KMS-11 (cell line): ENCODE results near the gene SLC2A13.

ENCODE experiments used
- H2AFZ ChIP-seq: fragments of 200-600 bp; sonication (generic); 2 replicates; pipeline ENCODE4 v1.6.1; 2016; ENCODE audit warnings: antibody characterized with exemption, mixed run types, low read depth
- H3K27ac ChIP-seq: fragments of 200-600 bp; sonication (generic); 2 replicates; pipeline ENCODE4 v1.6.1; 2016; ENCODE audit warnings: mild to moderate bottlenecking, mixed run types
- H3K27me3 ChIP-seq: fragments of 200-600 bp; sonication (generic); 2 replicates; pipeline ENCODE4 v1.6.1; 2017; ENCODE audit warnings: mild to moderate bottlenecking, low read depth, mixed run types, moderate library complexity; ENCODE audit not compliant: insufficient read depth
- H3K36me3 ChIP-seq: fragments of 200-600 bp; sonication (generic); 2 replicates; pipeline ENCODE4 v1.6.1; 2017; ENCODE audit warnings: mild to moderate bottlenecking, mixed run types; ENCODE audit not compliant: insufficient read depth
- H3K4me1 ChIP-seq: fragments of 200-600 bp; sonication (generic); 2 replicates; pipeline ENCODE4 v1.6.1; 2016; ENCODE audit warnings: mild to moderate bottlenecking, low read depth, mixed run types; ENCODE audit not compliant: poor library complexity, severe bottlenecking
- H3K4me2 ChIP-seq: fragments of 200-600 bp; sonication (generic); 2 replicates; pipeline ENCODE4 v1.7.0; 2016; ENCODE audit warnings: mild to moderate bottlenecking, mixed run types
- H3K4me3 ChIP-seq: fragments of 200-600 bp; sonication (generic); IDR thresholded peaks from 2 replicates; pipeline ENCODE4 v1.6.1; 2017; ENCODE audit warnings: low read depth, low read length, mixed read lengths; ENCODE audit not compliant: insufficient read depth
- H3K79me2 ChIP-seq: fragments of 200-600 bp; sonication (generic); 2 replicates; pipeline ENCODE4 v1.6.1; 2016; ENCODE audit warnings: low read depth, mixed run types; ENCODE audit not compliant: insufficient read depth
- H3K9ac ChIP-seq: fragments of 200-600 bp; sonication (generic); 2 replicates; pipeline ENCODE4 v1.6.1; 2016; ENCODE audit warnings: mild to moderate bottlenecking, mixed run types
- H4K20me1 ChIP-seq: fragments of 200-600 bp; sonication (generic); 2 replicates; pipeline ENCODE4 v1.6.1; 2016; ENCODE audit warnings: mild to moderate bottlenecking, mixed run types; ENCODE audit not compliant: insufficient read depth
- TF ChIP-seq, protein P1 (sequence below): fragments of 200-600 bp; sonication (generic); conservative IDR thresholded peaks from 2 replicates; pipeline ENCODE4 v1.6.1; 2017; ENCODE audit warnings: low read depth, mild to moderate bottlenecking, antibody characterized with exemption, low read length, moderate library complexity, mixed read lengths

Gene SLC2A13

DNA sequence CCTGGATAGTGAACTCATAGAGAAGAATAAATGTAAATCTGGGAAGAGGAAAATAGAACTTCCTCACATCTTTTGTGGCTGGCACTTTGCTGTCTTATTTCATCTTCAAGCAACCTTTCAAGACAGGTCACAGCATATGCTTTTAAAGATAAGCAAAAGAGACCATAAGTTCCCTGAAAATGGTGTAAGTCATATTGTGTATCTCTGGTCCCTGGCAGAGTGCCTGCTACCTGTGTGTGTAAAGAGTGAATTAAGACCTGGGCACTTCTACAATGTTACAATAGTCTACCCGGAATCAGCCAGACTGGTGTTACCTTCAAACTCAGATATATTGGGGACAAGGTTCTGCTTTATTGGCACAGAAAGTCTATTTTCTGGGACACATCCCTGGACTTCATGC is 168.8 kb downstream of the SLC2A13 start:
- Histone ChIP-seq H3K27ac (no peak overlapping the region), H3K9ac (no peak overlapping the region), H2AFZ (no peak overlapping the region), H3K79me2 (no peaks in the 10 kb centered on the region), H3K4me2 (no peak overlapping the region), H4K20me1 (no peaks in the 10 kb centered on the region), H3K36me3 (no peaks in the 10 kb centered on the region), H3K4me3 (no peak overlapping the region), H3K4me1 (no peaks in the 10 kb centered on the region), H3K27me3 (no peaks in the 10 kb centered on the region)
- TF ChIP-seq, protein P1, sequence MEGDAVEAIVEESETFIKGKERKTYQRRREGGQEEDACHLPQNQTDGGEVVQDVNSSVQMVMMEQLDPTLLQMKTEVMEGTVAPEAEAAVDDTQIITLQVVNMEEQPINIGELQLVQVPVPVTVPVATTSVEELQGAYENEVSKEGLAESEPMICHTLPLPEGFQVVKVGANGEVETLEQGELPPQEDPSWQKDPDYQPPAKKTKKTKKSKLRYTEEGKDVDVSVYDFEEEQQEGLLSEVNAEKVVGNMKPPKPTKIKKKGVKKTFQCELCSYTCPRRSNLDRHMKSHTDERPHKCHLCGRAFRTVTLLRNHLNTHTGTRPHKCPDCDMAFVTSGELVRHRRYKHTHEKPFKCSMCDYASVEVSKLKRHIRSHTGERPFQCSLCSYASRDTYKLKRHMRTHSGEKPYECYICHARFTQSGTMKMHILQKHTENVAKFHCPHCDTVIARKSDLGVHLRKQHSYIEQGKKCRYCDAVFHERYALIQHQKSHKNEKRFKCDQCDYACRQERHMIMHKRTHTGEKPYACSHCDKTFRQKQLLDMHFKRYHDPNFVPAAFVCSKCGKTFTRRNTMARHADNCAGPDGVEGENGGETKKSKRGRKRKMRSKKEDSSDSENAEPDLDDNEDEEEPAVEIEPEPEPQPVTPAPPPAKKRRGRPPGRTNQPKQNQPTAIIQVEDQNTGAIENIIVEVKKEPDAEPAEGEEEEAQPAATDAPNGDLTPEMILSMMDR, result no peak

DNA sequence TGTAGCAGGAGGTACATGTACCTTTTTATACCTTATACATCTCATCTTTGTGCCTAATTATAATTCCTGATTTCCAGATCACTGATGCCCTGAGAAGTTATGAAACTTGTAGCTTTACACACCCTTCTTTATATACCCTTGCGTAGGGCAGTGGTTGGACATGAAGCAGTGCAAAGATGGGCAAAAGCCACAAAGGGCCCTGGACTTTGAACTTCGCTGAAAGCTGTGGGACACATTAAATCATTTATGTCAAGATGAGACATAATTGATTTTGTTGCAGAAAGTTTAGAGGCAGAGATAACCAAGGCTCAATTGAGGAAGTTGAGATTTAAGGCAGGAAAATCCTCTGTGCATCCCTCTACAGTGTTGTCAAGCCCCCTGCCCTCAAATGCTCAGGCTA is 170.0 kb downstream of the SLC2A13 start:
- Histone ChIP-seq H3K9ac (no peak overlapping the region), H3K36me3 (no peaks in the 10 kb centered on the region), H3K27me3 (no peaks in the 10 kb centered on the region), H3K27ac (no peak overlapping the region), H2AFZ (no peak overlapping the region), H3K79me2 (no peaks in the 10 kb centered on the region), H4K20me1 (no peaks in the 10 kb centered on the region), H3K4me2 (no peak overlapping the region), H3K4me3 (no peak overlapping the region), H3K4me1 (no peaks in the 10 kb centered on the region)
- TF ChIP-seq, protein P1, result no peak

DNA sequence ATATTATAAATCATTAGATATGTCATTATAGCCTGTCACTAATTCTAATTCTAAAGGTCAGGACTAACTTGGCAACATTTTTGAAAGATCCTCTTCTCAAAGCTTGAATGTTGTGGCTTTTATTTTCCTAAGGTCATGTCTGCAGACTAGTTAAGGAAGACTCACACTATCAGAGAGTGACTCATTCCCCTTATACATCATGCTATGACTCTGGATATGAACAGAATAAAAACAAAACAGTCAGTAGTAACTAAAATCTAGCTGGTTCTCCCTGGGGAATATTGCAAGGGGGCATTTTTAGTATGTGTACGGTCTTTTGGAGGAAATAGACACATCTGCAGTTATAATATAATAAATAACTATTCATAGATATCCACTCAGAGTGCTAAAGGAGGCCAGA is 170.6 kb downstream of the SLC2A13 start:
- H3K4me2 ChIP-seq, result no peak overlapping the region
- H3K27ac ChIP-seq, result no peak overlapping the region
- H3K36me3 ChIP-seq, result no peaks in the 10 kb centered on the region
- H3K9ac ChIP-seq, result no peak overlapping the region
- no peaks in the 10 kb centered on the region for H4K20me1 ChIP-seq
- no peaks in the 10 kb centered on the region for H3K27me3 ChIP-seq
- H3K4me3 ChIP-seq, result no peak overlapping the region
- no peaks in the 10 kb centered on the region for H3K79me2 ChIP-seq
- TF ChIP-seq, protein P1, result no peak
- H2AFZ ChIP-seq, result no peak overlapping the region
- H3K4me1 ChIP-seq, result no peaks in the 10 kb centered on the region

DNA sequence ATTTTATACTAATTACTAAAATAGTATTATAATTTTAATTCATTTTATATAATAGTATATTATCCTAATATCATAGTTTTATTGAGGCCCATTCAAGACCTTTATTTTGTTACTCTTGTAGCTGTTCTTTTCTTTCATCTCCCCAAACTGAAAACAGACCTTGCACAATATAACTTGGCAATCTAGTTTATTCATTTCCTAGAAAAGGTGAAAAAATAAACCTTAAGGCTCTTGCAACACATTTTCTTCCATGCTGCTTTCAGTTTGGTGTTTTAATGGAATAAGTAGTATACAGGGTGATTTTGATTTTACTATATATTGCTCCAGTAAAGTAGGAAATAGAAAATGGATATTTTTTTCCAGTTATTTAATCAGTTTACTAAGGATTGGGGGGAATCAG is 174.0 kb downstream of the SLC2A13 start:
- H3K27ac ChIP-seq, result no peak overlapping the region
- H3K36me3 ChIP-seq, result no peaks in the 10 kb centered on the region
- no peaks in the 10 kb centered on the region for H3K79me2 ChIP-seq
- no peak overlapping the region for H3K9ac ChIP-seq
- no peak overlapping the region for H3K4me2 ChIP-seq
- H4K20me1 ChIP-seq, result no peaks in the 10 kb centered on the region
- H3K4me3 ChIP-seq, result no peak overlapping the region
- no peaks in the 10 kb centered on the region for H3K27me3 ChIP-seq
- TF ChIP-seq, protein P1, result no peak
- H3K4me1 ChIP-seq, result no peaks in the 10 kb centered on the region
- H2AFZ ChIP-seq, result no peak overlapping the region
